ENCODE results near the gene ZNF462. TPM values are rescaled to one million over a fixed set of nuclear protein-coding genes. Genes with fewer than 3 reads are reported as not detected.
"Not testable (repeated sequence)": the region's sequence is repeated elsewhere in the genome, so short reads cannot be mapped to it uniquely, and the experiment has no call there.

The ZNF462 gene
- total RNA-seq, 1 experiment from 2014 or later, result 164 TPM

- Histone ChIP-seq H2AFZ (ENCODE audit: low read length) (no peak overlapping the region), H3K4ac (ENCODE audit: low read depth, low read length) (no peak overlapping the region), H2BK15ac (ENCODE audit: low read depth, low read length) (no peak overlapping the region), H2BK5ac (ENCODE audit: insufficient read length, low read length) (no peak overlapping the region), H3K4me1 (ENCODE audit: insufficient read depth, low read length) (peaks cover 15% of the 10 kb centered on the region), H3K23ac (ENCODE audit: insufficient read length, low read depth, low read length) (no peak overlapping the region), H3K14ac (ENCODE audit: insufficient read depth, low read length) (no peak overlapping the region), H3K56ac (ENCODE audit: insufficient read length, low read depth, low read length) (no peak overlapping the region), H2AK5ac (ENCODE audit: insufficient read length, low read length) (no peak overlapping the region), H3K79me2 (ENCODE audit: insufficient read depth, low read length) (peaks cover 64% of the 10 kb centered on the region; the same call in 1 of the 2 replicates), H3K4me2 (ENCODE audit: insufficient read depth, insufficient read length, low read length) (no peak overlapping the region), H3K9ac (ENCODE audit: extremely low read depth, insufficient read length, low read length) (no peak overlapping the region), H3K27ac (ENCODE audit: insufficient read length, low read depth, low read length) (no peak overlapping the region), H4K20me1 (ENCODE audit: control insufficient read depth, insufficient read depth, insufficient read length) (no peaks in the 10 kb centered on the region), H3K9me3 (ENCODE audit: control insufficient read depth, low read depth, low read length) (no peaks in the 10 kb centered on the region), H3K18ac (ENCODE audit: insufficient read length, low read depth, low read length) (no peak overlapping the region), H3T11ph (ENCODE audit: low read length) (no peak overlapping the region), H4K8ac (replicated peaks; ENCODE audit: insufficient read length, low read depth, low read length) (no peak overlapping the region), H2BK20ac (ENCODE audit: low read depth, low read length, poor library complexity, severe bottlenecking) (no peak overlapping the region), H4K5ac (ENCODE audit: insufficient read length, low read depth, low read length) (no peak overlapping the region), H3K23me2 (ENCODE audit: insufficient read length, low read depth, low read length, poor library complexity, severe bottlenecking) (no peaks in the 10 kb centered on the region), H4K91ac (ENCODE audit: insufficient read length, low read depth, low read length) (no peak overlapping the region), H2BK120ac (ENCODE audit: low read depth, low read length, poor library complexity, severe bottlenecking) (no peak overlapping the region), H3K79me1 (ENCODE audit: insufficient read depth, low read depth, low read length, poor library complexity, severe bottlenecking) (peaks cover 11% of the 10 kb centered on the region), H2BK12ac (ENCODE audit: insufficient read length, low read depth, low read length) (no peak overlapping the region), H3K27me3 (ENCODE audit: insufficient read depth, low read length) (no peaks in the 10 kb centered on the region)
- Mint-ChIP-seq H3K4me3 (no peak overlapping the region), H3K36me3 (ENCODE audit: insufficient read depth in 1 of 3, low read depth in 3 of 3) (peaks cover 36 to 58% (median 51%) of the 10 kb centered on the region in 3 experiments), H3K9me3 (peaks cover 29 to 39% of the 10 kb centered on the region in 2 experiments), H3K27me3 (ENCODE audit: low read depth) (no peaks in the 10 kb centered on the region), H3K27ac (peak overlapping the region in 2 of 3 experiments; percentile 24 to 52; a peak in 2 of 7 replicates), H3K4me1 (peaks cover 66 to 71% of the 10 kb centered on the region in 2 experiments)
- TF ChIP-seq CTCF (conservative IDR thresholded peaks at IDR 0.05), result no peak
- WGBS (ENCODE audit: extremely low coverage, insufficient read length, low lambda C conversion rate), result no CpG with 5 or more reads among the region's 3 CpGs
- no peak for DNase-seq
Measured at GRCh38 chr9:106897751-106898150, 34.8 kb downstream of the ZNF462 start.

- not testable (repeated sequence) for H3K4me1 ChIP-seq (ENCODE audit: insufficient read depth, low read length); H2BK12ac ChIP-seq (ENCODE audit: insufficient read length, low read depth, low read length); H4K91ac ChIP-seq (ENCODE audit: insufficient read length, low read depth, low read length); DNase-seq; H2AK5ac ChIP-seq (ENCODE audit: insufficient read length, low read length); H3K23ac ChIP-seq (ENCODE audit: insufficient read length, low read depth, low read length); H2BK5ac ChIP-seq (ENCODE audit: insufficient read length, low read length); H3K4me2 ChIP-seq (ENCODE audit: insufficient read depth, insufficient read length, low read length); H3K27me3 ChIP-seq (ENCODE audit: insufficient read depth, low read length); H3K4ac ChIP-seq (ENCODE audit: low read depth, low read length); H3K27me3 Mint-ChIP-seq (ENCODE audit: low read depth); H4K5ac ChIP-seq (ENCODE audit: insufficient read length, low read depth, low read length); H4K20me1 ChIP-seq (ENCODE audit: control insufficient read depth, insufficient read depth, insufficient read length); H3K9ac ChIP-seq (ENCODE audit: extremely low read depth, insufficient read length, low read length); H3K9me3 ChIP-seq (ENCODE audit: control insufficient read depth, low read depth, low read length); H3K23me2 ChIP-seq (ENCODE audit: insufficient read length, low read depth, low read length, poor library complexity, severe bottlenecking); H2BK15ac ChIP-seq (ENCODE audit: low read depth, low read length); H3K27ac ChIP-seq (ENCODE audit: insufficient read length, low read depth, low read length); H2BK120ac ChIP-seq (ENCODE audit: low read depth, low read length, poor library complexity, severe bottlenecking); H3K4me3 Mint-ChIP-seq; H4K8ac ChIP-seq (replicated peaks; ENCODE audit: insufficient read length, low read depth, low read length); H3K79me1 ChIP-seq (ENCODE audit: insufficient read depth, low read depth, low read length, poor library complexity, severe bottlenecking); H3K14ac ChIP-seq (ENCODE audit: insufficient read depth, low read length); H3T11ph ChIP-seq (ENCODE audit: low read length); H3K18ac ChIP-seq (ENCODE audit: insufficient read length, low read depth, low read length); H2BK20ac ChIP-seq (ENCODE audit: low read depth, low read length, poor library complexity, severe bottlenecking); H3K56ac ChIP-seq (ENCODE audit: insufficient read length, low read depth, low read length); H2AFZ ChIP-seq (ENCODE audit: low read length)
- H3K79me2 ChIP-seq (ENCODE audit: insufficient read depth, low read length), result peaks cover 62% of the 10 kb centered on the region; the same call in 1 of the 2 replicates
- H3K36me3 Mint-ChIP-seq (ENCODE audit: insufficient read depth in 1 of 3, low read depth in 3 of 3), result peaks cover 60 to 79% (median 75%) of the 10 kb centered on the region in 3 experiments
- no CpG with 5 or more reads among the region's 2 CpGs for WGBS (ENCODE audit: extremely low coverage, insufficient read length, low lambda C conversion rate)
- H3K4me1 Mint-ChIP-seq, result peaks cover 67 to 70% of the 10 kb centered on the region in 2 experiments
- H3K9me3 Mint-ChIP-seq, result peaks cover 45 to 65% of the 10 kb centered on the region in 2 experiments
- H3K27ac Mint-ChIP-seq, result peak overlapping the region in 1 of 3 experiments; percentile 4; a peak in 1 of 7 replicates
Measured at GRCh38 chr9:106900523-106900922, 37.6 kb downstream of the ZNF462 start.
